ENCODE data around the gene TAP1.

TAP1 gene

GRCh38 chr6:32865724-32866443, 12.4 kb upstream of the TAP1 start:
- no peak for DNase-seq (ENCODE audit: low spot score)
- CTCF ChIA-PET = interaction anchor here (0.7 kb wide), 1 partner anchor 40 kb away, joined by 3 read pairs; no protein-coding TSS in a partner anchor
- POLR2A ChIA-PET (ENCODE audit: low non-redundant PET) = no interaction called here
- no peak for TF ChIP-seq CTCF (conservative IDR thresholded peaks at IDR 0.05; ENCODE audit: low read depth)
- H3K27ac ChIP-seq = no peak overlapping the region

DNA sequence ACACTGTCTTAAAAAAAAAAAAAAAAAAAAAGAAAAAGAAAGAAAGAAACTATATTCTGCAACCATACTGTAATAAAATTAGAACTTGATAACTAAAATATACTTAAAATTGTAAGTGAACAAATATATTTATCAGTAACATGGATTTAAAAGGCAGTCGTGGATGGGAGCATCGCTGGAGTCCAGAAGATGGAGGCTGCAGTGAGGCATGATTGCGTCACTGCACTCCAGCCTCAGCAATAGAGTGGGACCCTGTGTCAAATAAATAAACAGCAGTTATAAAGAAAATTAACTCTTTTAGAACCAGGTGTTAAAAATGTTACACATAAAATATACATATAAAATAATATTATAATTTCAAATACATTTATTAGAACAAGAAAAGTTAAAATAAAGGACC, 9.2 kb upstream of the TAP1 start:
- no peak for TF ChIP-seq CTCF (conservative IDR thresholded peaks at IDR 0.05; ENCODE audit: low read depth)
- H3K27ac ChIP-seq = no peak overlapping the region
- DNase-seq (ENCODE audit: low spot score) = no peak
- ChIA-PET CTCF (interaction anchor here (0.6 to 1.7 kb wide), 3 partner anchors 12 to 24 kb away, joined by 3 to 9 read pairs (median 8); partner anchors contain the start of gene TAP2), POLR2A (ENCODE audit: low non-redundant PET) (no interaction called here)

DNA sequence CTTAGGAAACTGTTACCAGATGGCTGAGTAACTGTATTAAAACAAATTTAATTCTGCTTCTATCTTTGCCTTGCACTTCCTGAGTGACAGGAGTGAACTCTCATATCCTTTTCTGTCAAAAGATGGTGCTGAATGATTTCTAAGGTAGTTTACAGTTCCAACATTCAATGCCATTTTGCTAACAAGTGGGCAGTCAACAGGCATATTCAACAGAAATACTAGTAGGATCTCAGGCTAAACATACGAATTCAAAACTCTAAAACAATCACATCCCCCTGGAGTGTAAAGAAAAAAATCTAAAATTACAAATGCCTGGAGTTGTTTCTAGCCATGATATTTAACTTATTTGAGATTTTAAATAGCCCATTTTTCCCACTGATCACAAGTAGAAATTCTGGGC, 7.2 kb upstream of the TAP1 start:
- POLR2A ChIA-PET (ENCODE audit: low non-redundant PET) = no interaction called here
- CTCF ChIA-PET = interaction anchor here (1.0 to 1.6 kb wide), 3 partner anchors 8 to 22 kb away, joined by 3 to 8 read pairs (median 6); partner anchors contain the start of gene TAP2
- peak overlapping the region; percentile 49; the same call in 1 of the 2 replicates for H3K27ac ChIP-seq

GRCh38 chr6:32858194-32858593, 4.7 kb upstream of the TAP1 start:
- H3K27ac ChIP-seq = no peak overlapping the region
- TF ChIP-seq CTCF (conservative IDR thresholded peaks at IDR 0.05; ENCODE audit: low read depth) = no peak
- CTCF ChIA-PET = interaction anchor here (0.6 to 1.8 kb wide), 4 partner anchors 10 to 390 kb away, joined by 3 to 9 read pairs (median 4); partner anchors contain the start of gene TAP2
- no peak for DNase-seq (ENCODE audit: low spot score)
- POLR2A ChIA-PET (ENCODE audit: low non-redundant PET) = no interaction called here

More for the DNA sequence above, 7.2 kb upstream of the TAP1 start:
- no peak for DNase-seq (ENCODE audit: low spot score)
- TF ChIP-seq CTCF (conservative IDR thresholded peaks at IDR 0.05; ENCODE audit: low read depth) = no peak

DNA sequence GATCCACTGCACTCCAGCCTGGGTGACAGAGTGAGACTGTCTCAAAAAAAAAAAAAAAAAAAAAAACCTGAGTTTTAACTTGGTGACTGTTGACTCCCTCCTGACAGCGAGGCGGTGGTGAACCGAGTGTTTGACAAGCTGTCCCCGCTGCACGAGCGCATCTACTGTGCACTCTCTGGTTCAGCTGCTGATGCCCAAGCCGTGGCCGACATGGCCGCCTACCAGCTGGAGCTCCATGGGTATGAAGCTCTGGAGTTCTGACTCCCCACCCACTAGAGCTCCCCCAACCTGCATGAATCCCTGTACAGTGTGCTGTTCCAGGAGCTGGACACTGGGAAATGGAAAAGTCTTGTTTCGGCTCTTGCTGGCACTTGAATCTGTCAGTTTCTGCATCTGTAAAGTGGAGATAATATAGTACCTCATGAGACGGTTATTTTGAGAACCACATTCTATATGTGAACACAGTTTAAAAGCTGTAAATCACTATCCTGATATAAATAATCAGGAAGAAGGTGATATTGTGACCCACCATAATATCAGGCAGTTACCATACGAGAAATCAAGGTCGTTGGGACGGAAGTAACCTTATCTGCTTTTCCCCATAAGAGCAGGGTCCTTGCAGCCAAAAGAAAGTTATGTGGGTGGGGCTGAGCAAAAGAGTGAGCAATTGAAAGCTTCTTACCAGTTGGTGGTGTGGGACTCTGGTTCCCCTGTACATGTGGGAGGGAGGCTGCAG, 3.8 kb upstream of the TAP1 start:
- CTCF ChIA-PET = interaction anchor here (0.6 to 1.8 kb wide), 3 partner anchors 11 to 19 kb away, joined by 3 to 9 read pairs (median 4); partner anchors contain the start of gene TAP2
- POLR2A ChIA-PET (ENCODE audit: low non-redundant PET) = no interaction called here
- TF ChIP-seq CTCF (conservative IDR thresholded peaks at IDR 0.05; ENCODE audit: low read depth) = no peak
- no peak for DNase-seq (ENCODE audit: low spot score)
- H3K27ac ChIP-seq = no peak overlapping the region

- ChIA-PET CTCF (interaction anchor here (0.5 to 3.5 kb wide), 10 partner anchors 10 to 1652 kb away, joined by 3 to 55 read pairs (median 3); partner anchors contain the start of gene TAP2), POLR2A (ENCODE audit: low non-redundant PET) (interaction anchor here (1.1 kb wide), 1 partner anchor 17 kb away, joined by 4 read pairs; the partner anchor contains the start of gene TAP2)
- no peak for DNase-seq (ENCODE audit: low spot score)
- no peak for TF ChIP-seq CTCF (conservative IDR thresholded peaks at IDR 0.05; ENCODE audit: low read depth)
- no peak overlapping the region for H3K27ac ChIP-seq
Observed at GRCh38 chr6:32855467-32856174, 2.1 kb upstream of the TAP1 start.
